HG02610 (cell line): ENCODE data around the gene COQ5.
A peak's percentile ranks its signal among the peaks of the same experiment; 100 is the strongest.
"Not testable (repeated sequence)": the region's sequence is repeated elsewhere in the genome, so short reads cannot be mapped to it uniquely, and the experiment has no call there.

ENCODE experiments used
- ATAC-seq: cut with Tn5 transposase; IDR thresholded peaks from one replicate; pipeline ENCODE4 v1.9.1; 2021; ENCODE audit warnings: mild to moderate bottlenecking, moderate library complexity; ENCODE audit not compliant: unreplicated experiment

COQ5 gene, protein sequence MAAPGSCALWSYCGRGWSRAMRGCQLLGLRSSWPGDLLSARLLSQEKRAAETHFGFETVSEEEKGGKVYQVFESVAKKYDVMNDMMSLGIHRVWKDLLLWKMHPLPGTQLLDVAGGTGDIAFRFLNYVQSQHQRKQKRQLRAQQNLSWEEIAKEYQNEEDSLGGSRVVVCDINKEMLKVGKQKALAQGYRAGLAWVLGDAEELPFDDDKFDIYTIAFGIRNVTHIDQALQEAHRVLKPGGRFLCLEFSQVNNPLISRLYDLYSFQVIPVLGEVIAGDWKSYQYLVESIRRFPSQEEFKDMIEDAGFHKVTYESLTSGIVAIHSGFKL

DNA sequence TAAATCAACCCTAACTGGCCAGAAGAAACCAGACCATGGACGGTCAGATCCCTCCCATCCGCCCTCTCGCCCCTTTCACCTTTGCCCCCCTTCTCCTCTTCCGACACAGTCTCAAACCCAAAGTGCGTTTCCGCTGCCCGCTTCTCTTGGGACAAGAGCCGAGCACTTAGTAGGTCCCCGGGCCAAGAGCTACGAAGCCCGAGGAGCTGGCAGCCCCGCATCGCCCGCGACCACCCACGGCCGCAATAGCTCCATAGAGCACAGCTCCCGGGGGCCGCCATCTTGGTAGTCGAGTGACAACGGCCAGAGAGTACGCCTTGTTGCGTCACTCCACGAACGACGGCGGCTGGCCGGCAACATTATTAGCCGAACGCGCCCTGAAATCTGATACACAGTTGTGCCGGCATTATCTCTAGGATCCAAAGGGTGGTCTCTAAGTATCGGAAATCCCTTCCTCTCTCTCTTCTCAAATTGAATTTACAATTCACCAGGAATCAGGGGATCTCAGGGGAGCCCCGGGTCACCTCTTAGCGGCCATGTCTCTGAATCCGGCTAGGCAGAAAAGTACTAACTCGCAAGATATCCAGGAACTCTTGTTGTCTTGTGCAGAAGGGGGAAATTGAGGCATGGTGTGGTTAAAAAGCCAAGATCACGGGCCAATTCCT lies at the start of gene COQ5:
COQ5 (minus strand) TSS at position 298 of the 665 bp plus-strand sequence; CDS start at position 281, 17 bp downstream.
- ATAC-seq, result peak; percentile 75

DNA sequence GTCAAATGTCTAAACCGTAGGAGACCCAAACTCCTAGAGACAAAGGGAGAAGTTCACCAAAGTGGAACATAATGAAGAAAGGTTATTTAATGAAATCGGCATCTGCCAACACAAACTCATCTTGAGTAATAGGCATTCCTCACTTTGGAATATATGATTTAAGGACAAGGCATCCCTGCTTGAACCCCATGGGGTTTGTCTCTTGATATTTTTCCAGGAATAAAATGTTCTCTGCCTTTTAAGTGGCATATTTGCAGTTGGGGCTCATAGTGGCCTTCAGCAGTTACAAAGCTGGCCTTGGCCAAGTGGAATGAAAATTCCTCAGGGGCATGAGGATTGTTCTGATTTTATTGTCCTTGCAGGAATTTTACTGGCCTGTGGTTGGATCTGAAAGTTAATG lies 45.1 kb upstream of the COQ5 start:
- no peak for ATAC-seq

DNA sequence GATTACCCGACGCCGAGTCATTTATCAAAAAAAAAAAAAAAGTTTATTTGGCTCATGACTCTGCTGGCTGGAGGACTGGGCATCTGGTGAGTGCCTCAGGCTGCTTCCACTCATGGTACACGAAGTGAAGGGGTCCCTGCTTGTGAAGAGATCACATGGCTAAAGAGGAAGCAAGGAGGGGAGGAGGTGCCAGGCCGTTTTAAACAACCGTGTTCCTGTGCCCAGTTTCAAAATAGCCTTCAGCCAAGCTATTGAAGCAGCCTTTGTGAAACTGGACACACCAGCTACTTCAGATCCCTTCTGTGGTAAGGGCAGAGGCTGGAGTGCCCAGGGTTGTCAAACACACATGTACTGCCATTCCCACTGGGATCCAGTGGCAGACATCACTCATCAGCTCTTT lies 44.6 kb upstream of the COQ5 start:
- ATAC-seq, result no peak

DNA sequence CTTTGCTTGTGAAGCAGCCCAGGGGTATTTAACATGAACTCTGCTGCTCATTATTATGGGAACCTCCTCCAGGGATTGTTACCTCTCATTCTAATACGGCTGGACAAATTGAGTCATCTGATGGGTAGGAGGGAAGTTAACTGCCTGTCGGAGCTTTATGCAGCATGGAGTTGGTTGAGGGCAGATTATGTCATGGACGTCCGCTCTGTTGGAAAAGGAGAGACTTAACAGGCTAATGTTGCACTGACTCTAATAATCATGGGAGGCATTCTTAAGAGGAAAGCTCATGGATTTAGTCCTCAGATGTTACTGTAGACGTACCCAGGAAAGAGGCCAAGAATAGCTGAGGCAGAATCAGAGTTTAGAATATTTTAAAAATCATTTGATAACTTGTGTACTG lies 42.3 kb upstream of the COQ5 start:
- no peak for ATAC-seq

DNA sequence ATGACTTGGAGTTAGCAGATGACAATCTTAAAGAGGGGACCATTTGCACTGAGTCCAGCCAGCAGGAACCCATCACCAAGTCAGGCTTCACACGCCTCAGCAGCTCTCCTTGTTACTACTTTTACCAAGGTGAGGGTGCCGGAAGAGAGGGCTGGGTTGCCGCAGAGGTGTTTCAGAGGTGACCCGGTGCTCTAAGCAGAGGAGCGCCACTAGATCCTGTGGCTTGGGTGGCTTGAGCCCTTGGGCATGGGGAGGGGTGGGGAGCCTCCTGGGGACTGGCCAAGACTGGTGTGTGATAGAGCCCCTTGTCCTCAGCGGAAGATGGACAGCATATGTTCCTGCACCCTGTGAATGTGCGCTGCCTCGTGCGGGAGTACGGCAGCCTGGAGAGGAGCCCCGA lies 34.5 kb upstream of the COQ5 start:
- no peak for ATAC-seq

DNA sequence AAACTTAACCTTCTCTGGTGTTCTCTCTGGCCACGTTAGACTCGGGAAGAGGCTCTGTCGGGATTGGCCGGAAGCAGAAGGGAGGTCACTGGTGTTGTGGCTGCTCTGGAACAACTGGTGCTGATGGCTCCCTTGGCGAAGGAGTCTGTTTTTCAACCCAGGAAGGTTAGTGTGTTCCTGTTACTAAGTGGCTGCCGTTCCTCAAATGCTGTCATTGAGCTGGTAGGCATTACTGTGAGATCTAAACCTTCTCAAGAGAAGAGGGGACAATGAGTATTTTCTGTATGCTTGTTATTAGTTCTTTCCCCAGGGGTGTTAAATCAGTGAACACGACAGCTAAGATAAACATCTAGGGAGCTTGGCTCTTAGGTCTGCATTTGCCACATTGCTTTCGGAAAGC lies 33.9 kb upstream of the COQ5 start:
- ATAC-seq, result no peak

DNA sequence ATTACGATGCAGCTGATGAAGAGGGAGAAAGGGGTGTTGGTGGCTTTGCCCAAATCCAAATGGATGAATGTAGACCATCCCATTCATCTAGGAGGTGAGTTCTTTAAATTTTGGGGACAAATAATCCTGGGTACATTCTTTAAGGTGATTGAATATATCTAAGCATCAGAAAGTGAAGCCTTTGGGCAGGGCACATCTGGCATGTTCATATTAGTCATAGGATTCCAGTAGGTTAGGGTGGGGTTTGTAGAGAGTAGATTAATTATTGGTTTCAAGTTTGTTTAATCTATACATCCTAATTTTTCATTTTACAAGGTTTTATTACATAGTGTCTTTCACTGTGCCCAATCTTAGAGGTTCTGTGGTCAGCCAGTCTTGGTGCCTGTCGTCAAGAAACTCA lies 28.6 kb upstream of the COQ5 start:
- no peak for ATAC-seq

DNA sequence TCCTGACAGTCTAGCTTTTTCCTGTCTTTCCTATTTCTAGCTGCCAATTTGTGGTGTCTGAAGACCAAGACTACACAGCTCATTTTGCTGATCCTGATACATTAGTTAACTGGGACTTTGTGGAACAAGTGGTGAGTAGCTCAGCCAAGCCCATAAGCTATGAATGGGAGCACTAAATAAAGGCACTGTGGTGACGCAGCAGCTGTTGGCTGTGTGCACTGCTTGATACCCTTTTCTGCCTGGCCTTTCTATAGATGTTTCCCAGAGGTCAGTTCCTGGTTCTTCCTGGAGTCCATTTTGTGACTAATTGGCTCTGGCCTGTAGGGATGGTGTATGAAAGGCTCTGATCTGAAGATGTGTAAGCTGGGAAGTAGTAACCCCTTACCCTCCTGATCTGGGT lies 25.7 kb upstream of the COQ5 start:
- no peak for ATAC-seq

DNA sequence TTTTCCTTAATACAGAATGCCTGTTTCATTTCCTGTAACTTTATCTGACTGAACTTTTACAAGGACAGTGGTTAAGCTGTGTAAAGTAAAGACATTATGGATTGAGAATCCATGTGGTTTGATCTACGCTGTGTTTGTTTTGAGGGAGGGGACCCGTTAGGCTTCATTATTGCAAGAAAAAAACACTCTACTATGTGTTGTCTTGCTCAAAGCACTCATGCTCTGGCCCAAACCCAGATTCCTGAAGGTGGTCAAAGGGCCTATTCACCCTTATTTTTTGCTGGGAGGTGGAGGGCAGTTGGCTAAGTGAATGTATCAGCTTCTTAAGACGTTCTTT lies 17.1 kb upstream of the COQ5 start:
- no peak for ATAC-seq

DNA sequence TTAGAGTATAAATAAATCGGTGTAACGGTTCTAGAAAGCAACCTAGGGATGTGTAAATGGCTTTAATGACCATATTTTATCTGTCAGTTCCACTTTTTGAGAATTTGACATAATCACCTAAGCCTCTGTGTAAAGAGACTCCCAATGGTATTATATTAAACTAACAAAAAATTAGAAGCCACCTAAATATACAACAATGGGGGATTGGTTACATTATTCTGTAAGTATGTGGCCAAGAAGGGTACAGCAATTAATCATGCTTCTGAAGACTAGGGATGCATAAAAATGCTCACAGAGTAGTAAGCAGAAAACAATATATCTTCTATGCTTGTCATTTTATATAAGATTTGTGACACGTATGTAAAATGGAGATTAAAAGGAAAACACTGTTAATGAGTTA lies 15.7 kb upstream of the COQ5 start:
- no peak for ATAC-seq

DNA sequence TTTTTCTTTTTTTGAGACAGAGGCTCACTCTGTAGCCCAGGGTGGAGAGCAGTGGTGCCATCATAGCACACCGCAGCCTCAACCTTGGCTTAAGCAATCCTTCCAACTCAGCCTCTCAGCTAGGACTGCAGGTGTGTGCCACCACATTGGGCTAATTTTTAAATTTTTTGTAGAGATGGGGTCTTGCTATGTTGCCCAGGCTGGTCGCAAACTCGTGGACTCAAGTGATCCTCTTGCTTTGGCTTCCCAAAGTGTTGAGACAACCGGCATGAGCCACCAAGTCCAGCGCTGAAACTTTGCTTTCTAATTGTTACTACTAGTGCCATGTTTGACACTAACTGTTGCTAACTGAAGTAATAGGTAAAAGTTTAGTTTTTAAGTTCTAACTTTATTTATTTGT lies 13.2 kb upstream of the COQ5 start:
- no peak for ATAC-seq

DNA sequence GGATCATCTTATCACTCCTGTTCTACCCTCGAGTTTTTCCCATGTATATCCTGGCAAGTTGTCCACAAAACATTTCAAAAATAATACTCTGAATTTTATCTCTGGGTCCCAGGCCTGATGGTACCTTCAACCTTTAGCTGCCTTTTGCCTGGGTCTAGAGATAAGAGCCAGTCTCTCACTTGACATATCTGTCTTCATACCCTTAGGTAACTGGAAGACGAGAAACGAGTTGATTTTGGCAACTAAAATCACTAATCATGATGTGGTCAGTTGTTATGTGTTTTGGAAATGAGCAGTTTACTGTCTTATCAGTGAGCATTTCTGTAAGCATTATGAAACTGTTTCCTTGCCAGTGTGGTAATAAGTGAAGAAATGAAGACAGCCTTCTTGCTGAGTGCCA lies 11.5 kb upstream of the COQ5 start:
- ATAC-seq, result no peak

DNA sequence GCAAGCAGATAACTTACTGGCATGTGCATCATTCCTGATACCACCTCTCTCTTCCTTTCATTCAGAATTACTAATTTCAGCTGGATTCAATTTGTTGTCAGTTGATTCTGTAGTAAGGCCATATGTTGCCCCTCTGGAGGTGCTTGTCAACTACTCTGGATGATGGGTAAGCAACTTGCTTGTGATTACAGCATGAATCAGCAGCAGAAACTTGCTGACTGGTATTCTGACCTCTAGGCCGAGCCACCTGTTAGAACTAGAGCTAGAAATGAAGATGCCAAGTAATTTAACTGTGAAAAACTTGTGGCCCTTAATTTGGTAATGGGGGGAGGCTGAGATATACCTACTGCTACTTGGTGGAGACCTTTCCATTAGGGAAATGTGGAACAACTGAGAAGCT lies 10.3 kb upstream of the COQ5 start:
- ATAC-seq, result no peak

DNA sequence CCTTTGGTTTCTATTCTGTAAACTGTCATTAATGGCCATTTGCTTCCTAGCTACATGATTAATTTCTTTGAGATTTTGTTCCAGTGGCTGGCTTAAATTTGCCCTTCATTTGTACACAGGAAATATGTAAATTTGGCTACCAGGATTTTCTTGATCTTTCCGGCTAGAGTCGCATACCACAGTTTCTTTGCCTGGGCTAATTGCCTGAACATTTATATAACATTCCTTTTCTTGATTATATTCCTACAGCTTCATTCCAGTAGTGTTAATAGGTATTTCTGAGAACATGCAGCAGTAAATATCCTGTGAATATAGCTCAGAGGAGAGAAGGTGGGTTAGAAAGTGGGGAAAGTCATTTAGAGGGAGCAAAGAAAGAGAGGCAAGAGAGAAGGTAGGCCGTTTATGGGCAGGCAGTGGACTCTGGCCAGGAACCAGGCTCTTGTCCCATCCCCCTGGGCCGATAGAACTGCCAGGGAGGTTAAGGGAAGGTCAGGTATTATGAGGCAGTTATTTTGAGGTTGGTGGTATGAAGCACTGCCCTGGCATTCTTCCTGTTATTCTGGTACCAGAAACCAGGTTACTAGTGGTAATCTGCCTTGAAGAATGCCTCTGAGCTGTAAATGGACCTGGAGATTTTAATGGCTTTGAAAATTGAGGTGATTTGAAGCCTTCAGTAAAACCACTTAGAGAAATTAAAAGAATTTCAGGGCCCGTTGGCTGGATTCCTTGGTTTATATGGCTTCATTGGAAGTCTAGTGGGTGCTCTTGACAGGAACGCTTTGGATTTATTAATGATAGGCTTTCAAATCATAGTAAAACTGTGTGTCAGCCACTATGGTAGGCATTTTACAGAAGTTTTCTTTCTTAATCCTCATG lies 9.6 kb upstream of the COQ5 start:
- no peak for ATAC-seq

DNA sequence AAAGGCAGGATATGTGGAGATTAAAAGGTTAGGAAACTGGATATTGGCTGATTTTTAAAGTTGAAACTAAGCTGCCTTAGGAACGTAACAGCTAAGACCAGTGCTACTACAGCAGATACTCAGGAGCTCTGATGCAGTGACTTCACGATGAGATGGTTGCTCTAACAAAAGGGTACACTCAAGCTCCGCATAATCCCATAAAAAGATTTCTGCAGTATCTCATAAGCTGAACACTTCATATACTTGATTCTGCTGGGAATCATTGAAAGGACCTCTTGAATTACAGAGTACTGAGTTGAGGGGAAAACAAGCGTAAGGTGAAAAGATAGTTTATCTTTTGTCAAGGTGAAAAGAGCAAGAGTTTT lies 8.9 kb upstream of the COQ5 start:
- no peak for ATAC-seq

DNA sequence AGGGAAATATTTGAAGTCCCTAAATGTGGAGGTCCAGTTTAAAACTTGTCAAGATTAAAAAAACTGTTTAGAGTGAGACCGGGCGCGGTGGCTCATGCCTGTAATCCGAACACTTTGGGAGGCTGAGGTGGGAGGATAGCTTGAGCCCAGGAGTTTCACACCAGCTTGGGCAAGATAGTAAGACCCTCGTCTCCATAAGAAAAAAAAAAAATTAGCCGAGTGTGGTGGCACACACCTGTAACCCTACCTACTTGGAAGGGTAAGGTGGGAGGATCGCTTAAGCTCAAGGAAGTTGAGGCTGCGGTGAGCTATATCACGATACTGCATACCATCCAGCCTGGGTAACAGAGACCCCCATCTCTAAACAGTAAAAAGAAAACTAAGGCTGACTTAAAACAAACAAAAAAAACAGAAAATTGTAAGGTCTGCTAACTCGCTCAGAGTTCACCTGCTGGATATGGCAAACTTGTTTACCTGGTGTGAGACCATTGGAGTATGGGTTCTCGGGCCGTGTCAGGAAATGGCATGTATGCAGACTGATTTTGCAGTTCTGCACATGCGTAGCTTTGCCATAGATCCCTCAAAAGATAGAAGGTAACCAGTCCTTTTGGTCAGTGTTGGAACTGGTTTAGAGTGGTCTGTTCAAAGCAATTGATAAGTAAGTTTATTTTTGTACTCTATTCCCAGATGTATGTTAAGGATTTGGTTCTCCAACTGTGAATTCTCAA lies 7.3 kb upstream of the COQ5 start:
- no peak for ATAC-seq

DNA sequence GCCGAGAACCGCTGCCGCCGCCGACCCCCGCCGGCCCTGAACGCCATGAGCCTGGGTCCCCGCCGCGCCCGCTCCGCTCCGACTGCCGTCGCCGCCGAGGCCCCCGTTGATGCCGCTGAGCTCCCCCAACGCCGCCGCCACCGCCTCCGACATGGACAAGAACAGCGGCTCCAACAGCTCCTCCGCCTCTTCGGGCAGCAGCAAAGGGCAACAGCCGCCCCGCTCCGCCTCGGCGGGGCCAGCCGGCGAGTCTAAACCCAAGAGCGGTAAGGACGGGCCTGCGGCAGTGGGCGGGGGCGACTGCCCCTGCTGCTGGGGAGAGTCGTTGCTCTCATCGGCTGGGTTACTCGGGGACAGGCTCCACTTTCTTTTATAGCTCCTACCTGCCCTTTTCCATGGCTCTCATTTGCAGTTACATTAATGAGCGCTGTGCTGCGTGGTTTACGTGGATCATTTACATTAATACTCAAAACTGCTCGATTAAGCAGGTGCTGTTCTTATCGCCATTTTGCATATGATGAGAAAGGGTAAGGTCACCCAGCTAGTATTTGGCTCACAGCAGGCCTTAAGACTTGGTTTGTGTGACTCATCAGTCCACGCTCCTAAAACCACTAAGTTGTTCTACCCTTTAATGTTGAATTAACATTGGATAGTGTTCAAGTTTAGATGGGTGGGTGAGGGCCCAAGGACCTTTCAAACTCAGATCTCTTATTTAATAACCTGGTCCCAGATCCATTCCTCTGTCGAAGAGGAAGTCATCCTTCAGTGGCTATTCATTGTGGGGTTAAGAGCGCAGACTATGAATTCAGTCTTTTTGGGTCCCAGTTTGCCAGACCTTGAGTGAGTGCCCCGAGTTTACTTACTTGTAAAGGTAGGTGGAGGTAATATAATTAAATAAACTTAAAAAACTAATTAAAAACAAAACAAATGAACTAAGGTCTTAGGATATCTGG lies 6.0 kb upstream of the COQ5 start:
- peak; percentile 34 for ATAC-seq

DNA sequence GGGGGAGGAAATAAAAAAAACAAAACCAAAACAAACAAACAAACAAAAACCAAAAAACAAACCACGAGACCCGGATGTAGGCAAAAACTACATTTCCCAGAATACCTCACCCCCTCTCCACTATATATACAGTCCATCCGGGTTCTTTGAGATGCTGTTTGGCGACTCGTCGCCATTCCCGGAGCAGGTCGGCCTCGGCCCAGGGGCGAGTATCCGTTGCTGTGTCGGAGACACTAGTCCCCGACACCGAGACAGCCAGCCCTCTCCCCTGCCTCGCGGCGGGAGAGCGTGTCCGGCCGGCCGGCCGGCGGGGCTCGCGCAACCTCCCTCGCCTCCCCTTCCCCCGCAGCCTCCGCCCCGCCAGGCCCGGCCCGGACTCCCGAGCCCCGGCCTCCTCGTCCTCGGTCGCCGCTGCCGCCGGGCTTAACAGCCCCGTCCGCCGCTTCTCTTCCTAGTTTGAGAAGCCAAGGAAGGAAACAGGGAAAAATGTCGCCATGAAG lies 5.3 kb upstream of the COQ5 start, which contains the start of gene RNF10:
RNF10 (plus strand) TSS at position 154 of the 500 bp plus-strand sequence. CDS start 456 bp downstream, outside the sequence.
- peak; percentile 59 for ATAC-seq

DNA sequence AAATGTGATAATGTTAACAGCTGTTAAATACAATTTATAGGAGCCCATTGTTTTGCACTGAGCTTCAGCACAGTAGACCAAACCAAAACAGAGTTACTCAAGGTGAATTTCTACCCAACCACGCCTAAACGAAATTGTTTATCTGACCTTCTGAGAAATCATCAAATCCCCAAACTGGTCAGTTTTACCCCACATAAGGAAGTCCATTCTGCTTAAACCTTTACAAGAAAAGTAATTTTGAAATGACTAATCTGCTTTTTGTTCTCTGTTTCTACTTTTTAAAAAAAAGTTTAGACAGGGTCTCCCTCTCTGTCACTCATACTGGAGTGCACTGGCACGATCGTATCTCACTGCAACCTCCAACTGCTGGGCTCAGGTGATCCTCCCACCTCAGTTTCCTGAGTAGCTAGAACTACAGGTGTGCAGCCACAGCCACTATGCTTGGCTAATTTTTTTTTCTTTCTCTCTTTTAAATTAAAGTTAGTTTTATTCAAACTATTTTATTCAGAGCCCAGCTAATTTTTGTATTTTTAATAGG lies 3.8 kb upstream of the COQ5 start:
- no peak for ATAC-seq

DNA sequence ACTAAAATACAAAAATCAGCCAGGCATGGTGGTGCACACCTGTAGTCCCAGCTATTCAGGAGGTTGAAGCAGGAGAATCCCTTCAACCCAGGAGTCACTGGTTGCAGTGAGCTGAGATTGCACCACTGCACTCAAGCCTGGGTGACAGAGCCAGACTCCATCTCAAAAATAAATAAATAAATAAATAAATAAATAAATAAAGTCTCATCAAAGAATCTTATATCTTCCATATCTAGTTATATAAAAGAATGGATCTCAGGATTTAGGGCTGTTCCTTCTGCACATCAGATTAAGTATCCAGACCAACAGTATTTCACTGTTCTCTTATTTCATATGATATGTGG lies 1.4 kb upstream of the COQ5 start:
- not testable (repeated sequence) for ATAC-seq
